K562 (cell line): Measurements from ENCODE around the gene SHLD2. TPM values are rescaled to one million over a fixed set of nuclear protein-coding genes. Genes with fewer than 3 reads are reported as not detected.

ENCODE experiments used
- ATAC-seq: fragments of 200-7000 bp; cut with Tn5 transposase; 3 replicates; pipeline ENCODE4 v1.9.1; 2020; ENCODE audit warnings: moderate library complexity
- BruUV-seq: library from RNA; stranded (reverse); fragments of 400-500 nt; replicated peaks from 2 replicates; lab custom pipeline; 2021; lab: Mats Ljungman, UMichigan
- CTCF ChIA-PET: fragments of 300-600 bp; formaldehyde crosslinking; extraction: SDS; loops from one replicate; lab custom pipeline; 2021; ENCODE audit warnings: low intra/inter-chr PET ratio; lab: Yijun Ruan, JAX
- POLR2A ChIA-PET: fragments of 300-600, 350-650 bp; sonication (Branson Sonifier 250); formaldehyde crosslinking; extraction: SDS; loops from one replicate; lab custom pipeline; 2021; ENCODE audit warnings: antibody characterized with exemption, inconsistent platforms; lab: Yijun Ruan, JAX
- DNase-seq, 4 experiments: peaks; one replicate each; pipeline versions ENCODE4 v3.0.0 to v3.0.0-alpha.2; 2011 to 2018; ENCODE audit warnings: low spot score in 3 of 4, mixed read lengths in 3 of 4; ENCODE audit errors: extremely low read depth in 1 of 4
- FAIRE-seq: peaks from 2 replicates; lab custom pipeline; 2011; peaks lifted over from hg19 to GRCh38; lab: Jason Lieb, UNC
- H2AFZ ChIP-seq: 2 replicates; pipeline ENCODE4 v1.6.0; 2011; ENCODE audit warnings: low read depth, low read length, control low read depth, inconsistent platforms
- H3K27ac ChIP-seq: fragments of 200-600 bp; 3 replicates; pipeline ENCODE4 v1.8.0; 2011; ENCODE audit warnings: low read depth, mild to moderate bottlenecking, control low read depth, inconsistent platforms, low read length, moderate library complexity, mixed read lengths; ENCODE audit errors: extremely low read depth
- H3K27me3 ChIP-seq, 2 experiments: fragments of 300-600 bp in 1 of 2; 2 replicates in 1 of 2; 3 replicates in 1 of 2; pipeline versions ENCODE4 v1.6.0 to v1.8.0; 2011; ENCODE audit warnings: inconsistent platforms in 2 of 2, low read length in 2 of 2, mild to moderate bottlenecking in 1 of 2, mixed read lengths in 1 of 2, moderate library complexity in 1 of 2; ENCODE audit not compliant: control insufficient read depth in 2 of 2, insufficient read depth in 2 of 2
- H3K36me3 ChIP-seq: fragments of 300-600 bp; 3 replicates; pipeline ENCODE4 v1.8.0; 2011; ENCODE audit warnings: mild to moderate bottlenecking, low read length, inconsistent platforms; ENCODE audit not compliant: control insufficient read depth, insufficient read depth
- H3K4me1 ChIP-seq, 2 experiments: fragments of 200-600 bp in 1 of 2; replicated peaks in 1 of 2; 2 replicates in 1 of 2; 3 replicates in 1 of 2; pipeline versions ENCODE4 v1.5.1 to v1.8.0; 2011; ENCODE audit warnings: inconsistent platforms in 2 of 2, low read length in 2 of 2, mild to moderate bottlenecking in 1 of 2, mixed read lengths in 1 of 2, moderate library complexity in 1 of 2; ENCODE audit not compliant: control insufficient read depth in 2 of 2, insufficient read depth in 2 of 2
- H3K4me2 ChIP-seq: 2 replicates; pipeline ENCODE4 v1.6.1; 2011; ENCODE audit warnings: low read length, control low read depth, inconsistent platforms, mixed read lengths; ENCODE audit not compliant: insufficient read depth
- H3K4me3 ChIP-seq: fragments of 200-600 bp; sonication (generic), shearing (Covaris generic); 2 replicates; pipeline ENCODE4 v1.5.1; 2016; ENCODE audit warnings: control low read depth, inconsistent platforms
- H3K79me2 ChIP-seq: fragments of 200-600 bp; 3 replicates; pipeline ENCODE4 v1.8.0; 2011; ENCODE audit warnings: low read length, inconsistent platforms; ENCODE audit not compliant: control insufficient read depth, insufficient read depth
- H3K9ac ChIP-seq, 2 experiments: 2 replicates each; pipeline versions ENCODE4 v1.6.0 to v1.6.1; 2011; ENCODE audit warnings: low read depth in 2 of 2, low read length in 2 of 2, control low read depth in 1 of 2, inconsistent platforms in 1 of 2, mild to moderate bottlenecking in 1 of 2, mixed read lengths in 1 of 2; ENCODE audit not compliant: insufficient read depth in 1 of 2
- H3K9me1 ChIP-seq: one replicate; pipeline ENCODE4 v1.6.0; 2011; ENCODE audit warnings: inconsistent platforms, mild to moderate bottlenecking, low read length, moderate library complexity; ENCODE audit not compliant: control insufficient read depth, insufficient read depth
- H3K9me3 ChIP-seq: replicated peaks from 2 replicates; pipeline ENCODE4 v1.5.1; 2011; ENCODE audit warnings: low read depth, low read length, inconsistent platforms; ENCODE audit not compliant: control insufficient read depth, insufficient read depth
- H4K20me1 ChIP-seq: replicated peaks from 2 replicates; pipeline ENCODE4 v1.6.1; 2011; ENCODE audit warnings: low read length, inconsistent platforms, mixed read lengths; ENCODE audit not compliant: control insufficient read depth, insufficient read depth
- C11orf30 ChIP-seq: fragments of 450-650 bp; IDR thresholded peaks from 2 replicates; pipeline ENCODE4 v1.6.1; 2016; ENCODE audit warnings: low read depth, mild to moderate bottlenecking
- FOXK1 ChIP-seq: sonication (generic); formaldehyde crosslinking; IDR thresholded peaks from 2 replicates; pipeline ENCODE4 v1.8.0; 2022; ENCODE audit warnings: missing genetic modification reagents, mild to moderate bottlenecking, borderline replicate concordance
- GTF2E2 ChIP-seq: fragments of 200-800 bp; sonication (Bioruptor generic); IDR thresholded peaks from 2 replicates; pipeline ENCODE4 v1.6.1; 2016; ENCODE audit warnings: missing genetic modification characterization, missing compliant biosample characterization
- MCM3 ChIP-seq: fragments of 450-650 bp; IDR thresholded peaks from 2 replicates; pipeline ENCODE4 v1.6.1; 2016
- MXI1 ChIP-seq: IDR thresholded peaks from 2 replicates; pipeline ENCODE4 v1.6.1; 2011; ENCODE audit warnings: low read depth, mild to moderate bottlenecking, improper control_type of control experiment, low read length
- POLR3A ChIP-seq: IDR thresholded peaks from 2 replicates; pipeline ENCODE4 v1.6.1; 2011; ENCODE audit warnings: borderline replicate concordance, mild to moderate bottlenecking, moderate library complexity; ENCODE audit not compliant: insufficient read length, insufficient read depth; ENCODE audit errors: extremely low read depth
- TSC22D4 ChIP-seq: fragments of 450-650 bp; IDR thresholded peaks from 2 replicates; pipeline ENCODE4 v1.6.1; 2016; ENCODE audit warnings: missing genetic modification characterization, missing biosample characterization, control low read depth
- YBX1 ChIP-seq: fragments of 450-650 bp; IDR thresholded peaks from 2 replicates; pipeline ENCODE4 v1.7.1; 2016; ENCODE audit warnings: mild to moderate bottlenecking
- WGBS: fragments of 100-300 bp; shearing (Covaris generic); methylation state at CpG from one replicate; pipeline ENCODE4 v1.1.6; 2016; ENCODE audit warnings: low coverage, mixed read lengths; ENCODE audit not compliant: insufficient coverage; ENCODE audit errors: missing lambda C conversion rate; 5-methylcytosine and 5-hydroxymethylcytosine counted together
- in situ Hi-C: fragments of 300-500 bp; cut with MboI; formaldehyde crosslinking; loops from 4 replicates; pipeline ENCODE4 v1.15.0; 2018; ENCODE audit warnings: inconsistent platforms, mixed read lengths
- intact Hi-C: fragments of 100-400 bp; cut with micrococcal nuclease; formaldehyde crosslinking; loops from 2 replicates; pipeline ENCODE4 v1.14.2; 2022
- polyA plus RNA-seq, 8 experiments: library from polyadenylated mRNA; depleted of rRNA in 4 of 8; stranded (reverse) in 5 of 8; unstranded in 3 of 8; fragments of >200 nt; fragmentation: Nextera tagmentation in 2 of 8; fragmentation: Illumina TruSeq in 1 of 8; extraction: Ambion mirVana in 2 of 8; extraction: Trizol in 1 of 8; gene quantifications; 2 replicates each; pipeline versions ENCODE4 v1.2.1 to v1.2.3, GENCODE V29; 2011 to 2014; ENCODE audit warnings: inconsistent platforms in 1 of 8, missing spikeins in 1 of 8
- total RNA-seq, 7 experiments: library from RNA; depleted of rRNA in 6 of 7; stranded (reverse); fragments of >200 nt in 6 of 7; fragmentation: Illumina TruSeq in 2 of 7; extraction: Trizol in 2 of 7; gene quantifications; 2 replicates each; pipeline versions ENCODE4 v1.2.1 to v1.2.3, GENCODE V29; 2011 to 2021; ENCODE audit warnings: low replicate concordance in 1 of 7
- TF ChIP-seq, protein P1 (sequence below): fragments of 250-450 bp; sonication (Bioruptor Pico); IDR thresholded peaks from 2 replicates; pipeline ENCODE4 v1.8.0; 2021; ENCODE audit warnings: mild to moderate bottlenecking, moderate library complexity

SHLD2 gene
- total and polyA plus RNA-seq, 9 of the 15 experiments (the other 6 are each of a cell fraction or from before 2014, with no cell fraction given) = 21.6 to 51.2 (median 39.4) TPM

- H3K9me1 ChIP-seq = no peaks in the 10 kb centered on the region
- TF ChIP-seq YBX1 (no peak), C11orf30 (no peak), POLR3A (no peak), TSC22D4 (tag) (no peak), FOXK1 (CRISPR knock-in tag) (no peak), GTF2E2 (no peak), MCM3 (no peak), MXI1 (no peak)
- TF ChIP-seq, protein P1, sequence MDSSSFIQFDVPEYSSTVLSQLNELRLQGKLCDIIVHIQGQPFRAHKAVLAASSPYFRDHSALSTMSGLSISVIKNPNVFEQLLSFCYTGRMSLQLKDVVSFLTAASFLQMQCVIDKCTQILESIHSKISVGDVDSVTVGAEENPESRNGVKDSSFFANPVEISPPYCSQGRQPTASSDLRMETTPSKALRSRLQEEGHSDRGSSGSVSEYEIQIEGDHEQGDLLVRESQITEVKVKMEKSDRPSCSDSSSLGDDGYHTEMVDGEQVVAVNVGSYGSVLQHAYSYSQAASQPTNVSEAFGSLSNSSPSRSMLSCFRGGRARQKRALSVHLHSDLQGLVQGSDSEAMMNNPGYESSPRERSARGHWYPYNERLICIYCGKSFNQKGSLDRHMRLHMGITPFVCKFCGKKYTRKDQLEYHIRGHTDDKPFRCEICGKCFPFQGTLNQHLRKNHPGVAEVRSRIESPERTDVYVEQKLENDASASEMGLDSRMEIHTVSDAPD (CRISPR knock-in tag) = no peak
- no TSS peak for BruUV-seq
- H3K27ac ChIP-seq = no peak overlapping the region
- DNase-seq (no peak), FAIRE-seq (no peak), ATAC-seq (no peak)
- ChIA-PET POLR2A (no interaction called here), CTCF (no interaction called here)
- no peaks in the 10 kb centered on the region for H3K4me1 ChIP-seq
- H3K9ac ChIP-seq = no peak overlapping the region
- H3K36me3 ChIP-seq = peaks cover 67% of the 10 kb centered on the region; the same call in 2 of the 3 replicates
- H3K4me2 ChIP-seq = no peak overlapping the region
- H4K20me1 ChIP-seq = no peaks in the 10 kb centered on the region
- in situ Hi-C loops (no loop called here), intact Hi-C loops (no loop called here)
- no peaks in the 10 kb centered on the region for H3K79me2 ChIP-seq
- WGBS = 89% methylated on average over 2 of the region's 2 CpGs
- no peak overlapping the region for H3K4me3 ChIP-seq
- H2AFZ ChIP-seq = no peak overlapping the region
- H3K9me3 ChIP-seq = no peaks in the 10 kb centered on the region
- no peaks in the 10 kb centered on the region for H3K27me3 ChIP-seq
Measured at GRCh38 chr10:87066178-87066577, 28.8 kb upstream of the SHLD2 start.
